Stimulated activated CD4-positive, alpha-beta T cell treated with anti-CD3 and anti-CD28 coated beads, Interleukin-4, amount 100 ng/mL, for 1 hour (primary cell): ENCODE measurements around the gene KIAA1217.

Source experiments
- DNase-seq: peaks from one replicate; pipeline ENCODE4 v3.0.0-alpha.2; 2020

The KIAA1217 gene

DNA sequence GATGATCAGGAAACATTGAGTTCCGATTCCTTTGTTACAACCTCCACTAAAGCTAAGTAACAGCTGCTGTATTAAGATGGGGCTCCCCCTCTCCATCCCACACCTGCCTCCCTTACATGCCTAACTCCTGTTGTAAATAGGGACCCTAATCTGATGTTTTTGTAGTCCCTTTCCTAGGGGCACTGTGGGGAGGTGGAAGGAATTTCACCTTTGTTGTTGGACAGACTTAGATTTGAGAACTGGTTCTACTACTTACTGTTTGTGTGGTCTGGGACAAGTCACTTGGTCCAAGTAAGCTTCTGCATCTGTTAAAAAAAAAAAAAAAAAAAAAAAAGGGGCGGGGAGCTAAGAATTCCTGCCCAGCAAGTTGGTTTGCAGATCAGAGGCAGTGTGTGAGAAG is 42.6 kb downstream of the KIAA1217 start:
- DNase-seq: no peak

GRCh38 chr10:24254180-24254579 is 45.2 kb downstream of the KIAA1217 start:
- DNase-seq: no peak

GRCh38 chr10:24255115-24255880 is 46.4 kb downstream of the KIAA1217 start:
- DNase-seq: no peak

- no peak for DNase-seq
Measured at GRCh38 chr10:24255881-24256311, 47.0 kb downstream of the KIAA1217 start.

GRCh38 chr10:24256619-24257107 is 47.7 kb downstream of the KIAA1217 start:
- no peak for DNase-seq

- no peak for DNase-seq
Measured at GRCh38 chr10:24257588-24257987, 48.6 kb downstream of the KIAA1217 start.

DNA sequence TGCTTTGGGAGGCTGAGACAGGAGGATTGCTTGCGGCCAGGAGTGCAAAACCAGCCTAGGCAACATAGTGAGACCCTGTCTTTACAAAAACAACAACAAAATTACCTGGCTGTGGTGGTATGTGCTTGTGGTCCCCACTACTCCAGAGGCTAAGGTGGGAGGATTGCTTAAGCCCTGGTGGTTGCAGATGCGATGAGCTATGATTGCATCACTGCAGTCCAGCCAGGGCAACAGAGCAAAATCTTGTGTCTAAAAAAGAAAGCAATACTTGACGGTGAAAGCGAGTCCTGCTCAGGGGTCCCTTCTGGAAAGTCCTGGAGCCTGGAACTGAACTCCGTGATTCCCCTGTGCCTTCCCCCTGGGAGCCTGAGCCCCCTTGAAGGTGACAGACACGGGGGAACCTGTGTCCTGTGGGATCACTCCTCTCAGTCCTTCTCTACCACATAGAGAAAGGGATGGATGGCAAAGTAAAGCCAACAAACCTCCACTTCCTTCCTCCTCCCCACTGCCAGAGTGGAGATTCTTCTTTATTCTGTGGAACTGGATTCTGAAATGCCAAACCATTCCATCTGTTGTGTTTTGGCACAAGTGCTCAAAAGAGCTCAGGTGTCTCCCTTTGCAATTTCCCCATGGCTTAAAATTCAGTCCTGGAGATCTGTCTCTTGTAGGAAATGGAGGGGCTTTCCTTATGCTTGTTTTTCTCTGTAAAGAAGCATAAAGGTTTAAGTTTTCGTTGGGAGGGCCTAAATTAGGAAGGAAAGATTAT is 50.6 kb downstream of the KIAA1217 start:
- no peak for DNase-seq

- no peak for DNase-seq
Measured at GRCh38 chr10:24261627-24262026, 52.7 kb downstream of the KIAA1217 start.

DNA sequence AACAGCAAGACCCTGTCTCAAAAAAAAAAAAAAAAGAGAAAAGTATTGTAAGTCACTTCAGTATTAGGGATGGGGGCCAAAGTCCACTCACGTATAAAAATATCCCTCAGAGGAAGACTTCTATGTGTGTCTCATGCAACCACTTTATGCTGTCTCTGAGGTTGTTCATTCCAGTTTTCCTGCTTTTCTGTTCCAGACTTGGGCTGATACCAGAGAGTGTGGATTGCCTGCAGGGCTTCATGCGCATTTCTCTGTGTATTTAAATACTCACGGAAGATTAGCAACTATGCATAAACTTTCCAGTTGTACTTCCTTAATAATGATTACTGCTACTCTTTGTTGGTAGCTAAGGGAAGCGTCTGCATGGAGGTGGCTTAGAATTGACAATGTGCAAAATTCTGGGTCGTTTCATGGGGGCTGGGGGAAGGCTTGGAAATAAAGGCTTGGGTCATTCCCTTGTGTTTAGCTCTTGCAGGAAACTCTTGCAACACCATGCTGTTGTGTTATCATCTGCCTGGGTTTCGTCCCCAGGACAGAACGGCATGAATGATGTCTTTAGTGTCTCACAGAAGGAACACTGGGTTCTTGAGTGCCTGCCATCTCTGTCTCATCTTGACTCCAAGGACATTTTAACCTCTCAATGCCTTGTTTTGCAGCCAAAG is 54.1 kb downstream of the KIAA1217 start:
- DNase-seq: no peak

DNA sequence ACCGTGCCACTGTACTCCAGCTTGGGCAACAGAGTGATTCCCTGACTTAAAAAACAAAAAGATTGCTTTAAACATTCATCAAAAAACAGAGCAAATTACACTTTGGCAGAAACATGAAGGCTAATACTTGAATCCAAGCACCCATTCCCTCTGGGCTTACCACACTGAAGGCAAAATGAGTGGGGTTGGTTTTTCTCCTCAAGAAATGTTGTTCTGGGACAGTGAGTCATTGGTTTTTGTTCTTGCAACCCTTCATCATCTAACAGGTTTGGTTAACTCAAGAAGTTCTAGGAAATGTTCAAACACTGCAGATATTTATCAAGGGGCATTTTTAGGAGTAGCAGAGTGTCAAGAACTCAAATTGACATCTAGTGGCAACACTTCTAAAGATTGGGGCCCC is 60.5 kb downstream of the KIAA1217 start:
- DNase-seq: no peak

GRCh38 chr10:24272374-24272773 is 63.4 kb downstream of the KIAA1217 start:
- no peak for DNase-seq

DNA sequence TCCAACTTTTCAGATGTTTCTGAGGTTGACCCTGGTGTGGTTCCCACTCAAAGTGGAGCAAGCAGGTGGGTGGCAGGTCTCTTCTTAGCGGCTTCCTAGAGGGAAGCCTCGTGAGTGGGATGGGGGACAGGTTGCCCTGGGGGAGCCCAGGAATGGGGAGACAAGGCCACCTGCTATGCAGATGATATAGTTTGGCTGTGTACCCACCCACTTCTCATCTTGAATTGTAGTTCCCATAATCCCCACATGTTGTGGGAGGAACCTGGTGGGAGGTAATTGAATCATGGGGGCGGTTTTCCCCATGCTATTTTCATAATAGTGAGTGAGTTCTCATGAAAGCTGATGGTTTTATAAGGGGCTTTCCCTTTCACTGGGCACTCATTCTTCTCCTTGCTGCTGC is 68.3 kb downstream of the KIAA1217 start:
- DNase-seq: no peak

DNA sequence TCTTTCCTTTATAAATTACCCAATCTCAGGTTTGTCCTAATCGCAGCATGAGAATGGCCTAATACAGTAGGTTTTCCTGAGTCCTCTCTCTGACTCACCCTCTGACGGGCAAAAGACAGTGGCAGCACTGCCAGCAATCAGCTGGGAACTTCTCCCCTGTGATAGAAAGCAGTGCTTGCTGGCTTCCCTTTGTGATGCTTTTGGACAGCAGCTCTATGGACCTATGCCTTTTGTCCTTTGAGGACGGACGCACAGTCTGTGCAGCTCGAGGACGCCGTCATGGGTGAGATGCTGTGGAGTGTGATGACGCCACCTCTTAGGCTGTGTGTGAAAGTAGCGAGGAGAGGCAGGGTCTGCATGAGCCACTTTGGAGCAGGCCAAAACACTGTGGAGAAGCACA is 68.8 kb downstream of the KIAA1217 start:
- DNase-seq: no peak

- DNase-seq: no peak
Measured at GRCh38 chr10:24278176-24278889, 69.4 kb downstream of the KIAA1217 start.

GRCh38 chr10:24279166-24279565 is 70.2 kb downstream of the KIAA1217 start:
- DNase-seq: no peak

DNA sequence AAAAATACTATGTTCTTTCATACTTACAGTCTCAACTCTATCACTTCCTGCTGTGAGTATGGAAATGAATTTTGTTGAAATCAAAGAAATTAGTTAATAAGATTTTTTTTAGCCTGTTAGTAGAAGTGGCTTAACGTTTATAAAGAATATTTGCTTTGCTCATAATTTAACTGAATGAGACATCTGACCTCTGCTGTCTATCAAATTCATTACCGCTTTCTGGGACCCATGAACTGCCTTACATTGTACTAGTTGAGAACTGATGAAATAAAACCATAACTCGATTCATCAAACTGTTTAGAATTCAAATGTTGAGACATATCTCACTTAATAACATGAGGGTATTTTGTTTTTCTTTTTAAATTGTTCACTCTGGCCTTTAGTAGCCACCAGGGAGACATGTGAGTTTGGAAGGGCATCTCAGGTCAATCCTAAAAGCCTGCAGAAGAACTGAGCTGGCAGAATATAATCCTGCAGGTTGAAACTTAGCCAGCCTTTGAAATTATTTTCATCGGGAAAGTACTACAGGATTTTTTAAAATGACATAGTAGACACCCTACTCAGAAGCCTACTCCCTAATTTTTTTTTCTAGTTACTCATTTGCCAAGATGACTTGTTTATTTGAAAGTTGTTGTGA is 78.7 kb downstream of the KIAA1217 start:
- DNase-seq: no peak

GRCh38 chr10:24288581-24288980 is 79.6 kb downstream of the KIAA1217 start:
- no peak for DNase-seq

DNA sequence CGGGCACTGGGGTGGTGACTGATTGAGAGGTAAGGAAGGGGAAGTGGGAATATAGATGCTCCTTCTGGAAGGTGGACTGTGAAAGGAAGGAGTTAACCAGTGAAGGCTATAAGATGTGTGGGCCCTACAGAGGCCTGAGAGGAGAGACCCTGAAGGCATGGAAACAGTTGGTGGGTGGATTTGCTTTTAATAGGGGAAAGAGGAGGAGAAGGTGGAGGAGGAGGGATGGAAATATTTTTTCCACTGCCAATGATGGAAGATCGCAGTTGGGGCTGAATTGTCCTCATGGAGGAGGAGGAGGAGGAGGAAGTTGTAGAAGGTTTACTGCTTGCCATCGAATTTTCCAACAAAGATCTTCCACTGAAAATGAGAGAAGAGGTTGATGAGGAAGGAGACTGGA is 80.3 kb downstream of the KIAA1217 start:
- DNase-seq: no peak

GRCh38 chr10:24292304-24293293 is 83.7 kb downstream of the KIAA1217 start:
- no peak for DNase-seq

GRCh38 chr10:24299578-24300260 is 90.8 kb downstream of the KIAA1217 start:
- DNase-seq: no peak
